Panc1 (cell line): ENCODE data around the gene SSH2. TPM values are rescaled to one million over a fixed set of nuclear protein-coding genes. Genes with fewer than 3 reads are reported as not detected.

Source experiments
- ATAC-seq: fragments of 200-7000 bp; cut with Tn5 transposase; 2 replicates; pipeline ENCODE4 v1.9.1; 2020; ENCODE audit warnings: mild to moderate bottlenecking, moderate library complexity
- BruUV-seq: library from RNA; stranded (reverse); fragments of 400-500 nt; replicated peaks from 2 replicates; lab custom pipeline; 2021; lab: Mats Ljungman, UMichigan
- CTCF ChIA-PET: fragments of 300-600 bp; sonication (Branson Sonifier 250); formaldehyde crosslinking; loops from one replicate; lab custom pipeline; 2022; ENCODE audit warnings: antibody characterized with exemption; lab: Charles Lee
- POLR2A ChIA-PET: fragments of 300-600 bp; sonication (Branson Sonifier 250); formaldehyde crosslinking; loops from one replicate; lab custom pipeline; 2022; ENCODE audit warnings: antibody characterized with exemption; lab: Charles Lee
- DNase-seq: peaks from one replicate; pipeline ENCODE4 v3.0.0-alpha.2; 2010; ENCODE audit warnings: low read depth, low spot score
- H3K27ac ChIP-seq: 2 replicates; pipeline ENCODE4 v1.5.1; 2011; ENCODE audit warnings: mild to moderate bottlenecking, low read length, inconsistent platforms
- H3K27me3 ChIP-seq: fragments of 200-500 bp; sonication (Bioruptor generic); 2 replicates; pipeline ENCODE4 v1.6.0; 2014; ENCODE audit warnings: low read length, inconsistent platforms; ENCODE audit not compliant: control insufficient read depth, insufficient read depth
- H3K36me3 ChIP-seq: fragments of 200-500 bp; sonication (Bioruptor generic); 2 replicates; pipeline ENCODE4 v1.5.1; 2014; ENCODE audit warnings: inconsistent platforms, mild to moderate bottlenecking, low read length, moderate library complexity; ENCODE audit not compliant: control insufficient read depth, insufficient read depth
- H3K4me1 ChIP-seq: 2 replicates; pipeline ENCODE4 v1.5.1; 2011; ENCODE audit warnings: inconsistent platforms, mild to moderate bottlenecking, low read length, moderate library complexity; ENCODE audit not compliant: control insufficient read depth, insufficient read depth
- H3K4me3 ChIP-seq, 2 experiments: 2 replicates each; pipeline ENCODE4 v1.5.1; 2011 to 2012; ENCODE audit warnings: low read depth in 2 of 2, low read length in 2 of 2, mild to moderate bottlenecking in 2 of 2, inconsistent platforms in 1 of 2, moderate library complexity in 1 of 2
- H3K9me3 ChIP-seq: fragments of 200-500 bp; sonication (Bioruptor generic); 2 replicates; pipeline ENCODE4 v1.5.1; 2014; ENCODE audit warnings: low read depth, mild to moderate bottlenecking, inconsistent platforms, low read length, moderate library complexity; ENCODE audit not compliant: control insufficient read depth, insufficient read depth
- CTCF ChIP-seq: fragments of 450-650 bp; IDR thresholded peaks from 2 replicates; pipeline ENCODE4 v1.5.1; 2017; ENCODE audit warnings: mild to moderate bottlenecking
- POLR2AphosphoS5 ChIP-seq: IDR thresholded peaks from 2 replicates; pipeline ENCODE4 v1.6.1; 2012; ENCODE audit warnings: mild to moderate bottlenecking, low read depth, low read length, moderate library complexity
- REST ChIP-seq, 2 experiments: IDR thresholded peaks; 2 replicates each; pipeline ENCODE4 v1.6.1; 2011 to 2012; ENCODE audit warnings: low read depth in 2 of 2, control low read depth in 1 of 2, low read length in 1 of 2, mild to moderate bottlenecking in 1 of 2, moderate library complexity in 1 of 2; ENCODE audit not compliant: insufficient read depth in 1 of 2
- SIN3A ChIP-seq: IDR thresholded peaks from 2 replicates; pipeline ENCODE4 v1.6.1; 2012; ENCODE audit warnings: low read depth, mild to moderate bottlenecking, low read length, moderate library complexity, borderline replicate concordance; ENCODE audit not compliant: insufficient read depth
- TCF7L2 ChIP-seq: IDR thresholded peaks from 2 replicates; pipeline ENCODE4 v1.6.1; 2011; ENCODE audit warnings: mild to moderate bottlenecking, low read depth, low read length, inconsistent platforms
- in situ Hi-C: cut with HindIII; loops from 2 replicates; pipeline ENCODE4 v1.10.0; 2016; ENCODE audit warnings: low sequenced_read_pairs, low pct_unique_long_range_greater_than_20kb
- intact Hi-C: fragments of 100-400 bp; cut with micrococcal nuclease; formaldehyde crosslinking; loops from one replicate; pipeline ENCODE4 v1.10.0; 2022; ENCODE audit not compliant: unreplicated experiment
- total RNA-seq: library from RNA; stranded (reverse); gene quantifications from one replicate; pipeline ENCODE4 v1.2.1, GENCODE V29; 2021; ENCODE audit not compliant: unreplicated experiment

Gene SSH2
- total RNA-seq, 1 experiment from 2014 or later: 30.6 TPM

- Histone ChIP-seq H3K36me3 (no peaks in the 10 kb centered on the region), H3K9me3 (no peaks in the 10 kb centered on the region), H3K27ac (no peak overlapping the region), H3K4me1 (no peaks in the 10 kb centered on the region; the same call in none of the 2 replicates), H3K4me3 (no peak overlapping the region), H3K27me3 (no peaks in the 10 kb centered on the region)
- ChIA-PET CTCF (interaction anchor here (0.5 to 1.3 kb wide), 3 partner anchors 52 to 66 kb away, joined by 3 to 14 read pairs (median 4); no protein-coding TSS in a partner anchor), POLR2A (interaction anchor here (0.5 to 0.6 kb wide), 2 partner anchors 14 to 178 kb away, joined by 3 to 10 read pairs; no protein-coding TSS in a partner anchor)
- in situ Hi-C loops (no loop called here), intact Hi-C loops (no loop called here)
- ATAC-seq (no peak), DNase-seq (no peak)
- TF ChIP-seq CTCF (peak; percentile 44; the same call in 1 of the 2 replicates), REST (IDR thresholded peaks at IDR 0.05; ENCODE audit: insufficient read depth in 1 of 2, low read depth in 2 of 2, low read length in 1 of 2) (no peak)
- BruUV-seq: no TSS peak
These were observed 62.3 kb downstream of the SSH2 start for GRCh38 chr17:29867643-29868181.

- BruUV-seq: no TSS peak
- no peaks in the 10 kb centered on the region; the same call in none of the 2 replicates for H3K4me1 ChIP-seq
- TF ChIP-seq CTCF (no peak), POLR2AphosphoS5 (no peak), SIN3A (no peak), TCF7L2 (no peak), REST (IDR thresholded peaks at IDR 0.05; ENCODE audit: insufficient read depth in 1 of 2, low read depth in 2 of 2, low read length in 1 of 2) (no peak)
- DNase-seq: no peak
- H3K27ac ChIP-seq: no peak overlapping the region
- H3K9me3 ChIP-seq: no peaks in the 10 kb centered on the region
- ChIA-PET CTCF (interaction anchor here (0.6 to 1.3 kb wide), 4 partner anchors 63 to 313 kb away, joined by 3 to 14 read pairs (median 4); partner anchors contain the start of gene SSH2), POLR2A (interaction anchor here (0.5 to 0.6 kb wide), 2 partner anchors 13 to 177 kb away, joined by 3 to 10 read pairs; no protein-coding TSS in a partner anchor)
- in situ Hi-C loops (no loop called here), intact Hi-C loops (no loop called here)
- H3K36me3 ChIP-seq: no peaks in the 10 kb centered on the region
- H3K27me3 ChIP-seq: no peaks in the 10 kb centered on the region
- ATAC-seq: no peak
- no peak overlapping the region for H3K4me3 ChIP-seq
These were observed 63.2 kb downstream of the SSH2 start for GRCh38 chr17:29866746-29867404.
